IPS DF 4.7 (cell line): ENCODE measurements around the gene FGF8.

Source experiments
- DNase-seq: peaks from one replicate; pipeline ENCODE4 v3.0.0-alpha.2; 2013; ENCODE audit warnings: low spot score; ENCODE audit errors: extremely low read depth

The FGF8 gene

GRCh38 chr10:101770331-101771215, 5.3 kb downstream of the FGF8 start:
- no peak for DNase-seq

GRCh38 chr10:101769541-101770180, 6.3 kb downstream of the FGF8 start:
- no peak for DNase-seq

GRCh38 chr10:101768791-101769170, 7.1 kb downstream of the FGF8 start:
- no peak for DNase-seq

GRCh38 chr10:101767966-101768790, 7.7 kb downstream of the FGF8 start:
- no peak for DNase-seq

GRCh38 chr10:101767600-101767945, 8.3 kb downstream of the FGF8 start:
- DNase-seq = no peak

GRCh38 chr10:101766753-101767599, 8.9 kb downstream of the FGF8 start:
- no peak for DNase-seq

- DNase-seq = no peak
Observed at GRCh38 chr10:101766306-101766705, 9.6 kb downstream of the FGF8 start.

GRCh38 chr10:101763141-101763846, 12.6 kb downstream of the FGF8 start:
- DNase-seq = no peak

GRCh38 chr10:101762736-101763135, 13.2 kb downstream of the FGF8 start:
- no peak for DNase-seq

GRCh38 chr10:101761226-101761625, 14.7 kb downstream of the FGF8 start:
- DNase-seq = no peak

GRCh38 chr10:101760510-101760909, 15.4 kb downstream of the FGF8 start:
- no peak for DNase-seq

GRCh38 chr10:101759309-101760247, 16.3 kb downstream of the FGF8 start:
- no peak for DNase-seq

GRCh38 chr10:101758858-101759257, 17.1 kb downstream of the FGF8 start:
- no peak for DNase-seq

GRCh38 chr10:101752241-101752640, 23.7 kb downstream of the FGF8 start:
- no peak for DNase-seq

GRCh38 chr10:101749047-101750016, 26.6 kb downstream of the FGF8 start:
- DNase-seq = peak; percentile 28

- DNase-seq = no peak
Observed at GRCh38 chr10:101748496-101748895, 27.4 kb downstream of the FGF8 start.

- no peak for DNase-seq
Observed at GRCh38 chr10:101745074-101745696, 30.7 kb downstream of the FGF8 start.

- DNase-seq = no peak
Observed at GRCh38 chr10:101744267-101744666, 31.6 kb downstream of the FGF8 start.
